Activated effector memory CD4-positive, alpha-beta T cell treated with Interleukin-2 at 50 U/mL for 16 hours (primary cell): ENCODE measurements around the gene CNPY1.

Experiments used
- DNase-seq: peaks from one replicate; pipeline ENCODE4 v3.0.0-alpha.2; 2020

The CNPY1 gene

GRCh38 chr7:155464948-155465739 is 81.2 kb downstream of the CNPY1 start:
- DNase-seq: no peak

GRCh38 chr7:155464183-155464582 is 82.2 kb downstream of the CNPY1 start:
- no peak for DNase-seq

DNA sequence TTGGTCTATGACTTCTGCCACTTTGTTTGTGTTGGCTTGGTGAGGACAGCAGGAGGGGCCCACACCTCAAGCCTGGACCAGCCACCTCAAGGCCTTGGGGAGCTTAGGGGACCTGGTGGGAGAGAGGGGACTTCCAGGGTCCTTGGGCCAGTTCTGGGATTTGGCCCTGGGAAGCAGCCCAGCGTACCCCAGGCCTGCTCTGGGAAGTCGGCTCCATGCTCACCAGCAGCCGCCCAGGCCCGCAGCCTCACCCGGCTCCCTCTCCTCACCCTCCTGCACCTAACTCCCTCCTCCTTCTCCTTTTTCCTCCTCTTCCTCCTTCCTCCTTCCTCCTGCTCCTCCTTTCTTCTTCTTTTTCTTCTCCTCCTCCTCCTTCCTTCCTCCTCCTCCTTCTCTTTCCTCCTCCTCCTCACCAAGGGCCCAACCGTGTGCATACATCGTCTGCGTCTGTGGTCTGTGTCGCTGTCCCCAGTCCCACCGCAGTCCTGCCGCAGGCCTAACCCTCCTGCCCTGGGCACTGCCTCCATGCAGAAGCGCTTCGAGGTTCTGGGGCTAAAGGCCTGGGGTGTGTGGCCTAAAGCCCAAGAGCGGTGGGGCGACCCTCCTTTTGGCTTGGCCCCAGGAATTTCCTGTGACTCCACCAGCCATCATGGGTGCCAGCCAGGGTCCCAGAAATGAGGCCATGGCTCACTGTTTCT is 83.1 kb downstream of the CNPY1 start:
- DNase-seq: no peak

DNA sequence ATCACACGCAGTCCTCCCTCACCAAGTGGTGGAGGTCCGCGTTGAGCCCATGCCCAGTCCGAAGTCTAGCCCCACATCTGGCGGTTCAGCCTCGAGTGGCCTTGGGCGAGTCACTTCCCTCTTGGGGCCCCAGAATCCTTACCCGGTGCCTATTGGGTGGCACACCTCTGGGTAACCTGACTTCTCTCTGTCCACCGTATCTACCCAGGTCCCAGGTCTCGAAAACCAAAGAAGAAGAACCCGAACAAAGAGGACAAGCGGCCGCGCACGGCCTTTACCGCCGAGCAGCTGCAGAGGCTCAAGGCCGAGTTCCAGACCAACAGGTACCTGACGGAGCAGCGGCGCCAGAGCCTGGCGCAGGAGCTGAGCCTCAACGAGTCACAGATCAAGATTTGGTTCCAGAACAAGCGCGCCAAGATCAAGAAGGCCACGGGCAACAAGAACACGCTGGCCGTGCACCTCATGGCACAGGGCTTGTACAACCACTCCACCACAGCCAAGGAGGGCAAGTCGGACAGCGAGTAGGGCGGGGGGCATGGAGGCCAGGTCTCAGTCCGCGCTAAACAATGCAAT is 84.1 kb downstream of the CNPY1 start:
- DNase-seq: no peak

DNA sequence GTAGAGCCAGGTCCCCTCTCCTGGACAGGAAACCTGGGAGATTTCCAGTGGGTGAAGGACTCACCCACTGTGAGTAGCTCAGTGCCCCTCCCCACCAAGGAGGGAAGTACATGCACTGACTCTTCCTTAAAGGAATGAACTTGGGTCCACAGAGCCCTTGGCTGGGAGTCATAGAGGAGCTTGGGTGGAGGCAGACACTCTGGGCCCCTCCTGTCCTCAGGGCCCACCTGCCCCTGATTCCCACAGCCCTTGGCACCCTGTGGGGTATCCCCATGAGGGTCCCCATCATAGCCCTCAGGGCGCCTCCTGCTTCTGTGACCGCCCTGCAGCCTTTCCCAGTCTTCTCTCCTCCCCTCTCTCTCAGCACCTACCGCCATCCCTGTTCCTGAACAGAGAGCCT is 84.7 kb downstream of the CNPY1 start:
- no peak for DNase-seq

DNA sequence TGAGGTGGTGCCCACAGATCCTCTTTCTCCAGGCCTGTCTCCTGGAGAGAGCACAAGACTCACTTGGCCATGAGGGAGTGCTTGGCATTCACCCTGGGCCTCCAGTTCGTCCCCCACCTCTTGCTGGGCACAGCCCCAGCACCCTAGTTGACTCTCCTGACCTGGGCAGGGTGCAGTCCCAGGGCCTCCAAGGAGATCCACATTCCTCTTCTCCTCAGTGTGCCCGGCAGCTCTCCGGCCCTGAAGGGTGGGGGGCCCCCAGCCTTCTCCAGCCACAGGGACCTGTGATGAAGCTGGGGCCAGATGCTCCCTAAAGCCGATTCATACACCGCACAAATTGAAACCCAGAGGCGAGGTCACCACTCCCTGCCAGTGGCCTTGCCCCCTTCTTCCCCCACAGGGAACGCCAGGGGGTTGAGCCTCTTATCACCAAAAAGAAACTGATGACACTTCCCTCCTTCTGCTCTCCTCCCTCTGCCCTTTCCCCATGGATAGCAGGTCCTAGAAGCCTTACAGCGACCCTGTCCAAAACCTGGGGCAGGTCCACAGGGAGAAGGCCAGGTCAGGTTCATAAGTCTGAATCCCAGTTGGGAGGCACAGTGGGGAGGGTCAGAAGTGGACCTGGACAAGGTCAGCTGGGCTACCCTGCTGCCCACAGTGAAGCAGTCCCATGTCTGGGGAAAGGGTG is 85.3 kb downstream of the CNPY1 start:
- no peak for DNase-seq

GRCh38 chr7:155459700-155460461 is 86.5 kb downstream of the CNPY1 start:
- DNase-seq: no peak

DNA sequence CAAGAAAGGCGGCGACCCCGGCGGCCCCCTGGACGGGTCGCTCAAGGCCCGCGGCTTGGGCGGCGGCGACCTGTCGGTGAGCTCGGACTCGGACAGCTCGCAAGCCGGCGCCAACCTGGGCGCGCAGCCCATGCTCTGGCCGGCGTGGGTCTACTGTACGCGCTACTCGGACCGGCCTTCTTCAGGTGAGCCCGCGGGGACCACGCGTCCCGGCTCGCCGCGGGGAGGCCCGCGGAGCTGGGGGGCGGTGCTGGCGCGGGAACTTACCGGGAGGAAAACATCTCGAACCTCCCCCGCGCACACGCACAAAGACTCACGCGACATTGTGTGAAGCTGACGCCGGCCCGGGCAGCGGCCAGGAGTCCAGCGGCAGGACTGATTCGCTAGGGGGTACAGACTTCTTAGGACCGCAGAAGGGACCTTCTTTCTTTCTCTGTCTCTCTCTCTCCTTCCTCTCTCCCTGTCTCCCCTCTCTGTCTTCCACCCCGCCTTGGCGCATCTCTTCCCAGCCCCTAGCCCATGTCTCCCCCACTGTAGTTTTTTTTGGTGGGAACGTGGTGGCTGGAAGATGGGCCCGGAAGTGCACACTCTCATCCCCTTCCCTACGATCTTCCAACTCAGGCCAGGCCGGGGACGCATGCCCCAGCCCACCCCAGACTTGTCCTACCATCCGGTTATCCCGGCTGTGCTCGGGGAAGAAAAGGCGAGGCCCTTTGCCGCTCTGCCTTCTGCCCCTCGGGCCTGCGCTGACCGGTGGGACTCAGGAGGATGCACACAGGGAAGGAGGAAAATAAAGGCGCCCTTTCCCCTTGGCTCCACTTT is 87.3 kb downstream of the CNPY1 start:
- DNase-seq: no peak

- no peak for DNase-seq
Observed at GRCh38 chr7:155458111-155458877, 88.1 kb downstream of the CNPY1 start, which contains the start of gene EN2. Gene EN2, plus strand, starts transcription at chr7:155458129. Its CDS starts 249 bp downstream, at chr7:155458378.

DNA sequence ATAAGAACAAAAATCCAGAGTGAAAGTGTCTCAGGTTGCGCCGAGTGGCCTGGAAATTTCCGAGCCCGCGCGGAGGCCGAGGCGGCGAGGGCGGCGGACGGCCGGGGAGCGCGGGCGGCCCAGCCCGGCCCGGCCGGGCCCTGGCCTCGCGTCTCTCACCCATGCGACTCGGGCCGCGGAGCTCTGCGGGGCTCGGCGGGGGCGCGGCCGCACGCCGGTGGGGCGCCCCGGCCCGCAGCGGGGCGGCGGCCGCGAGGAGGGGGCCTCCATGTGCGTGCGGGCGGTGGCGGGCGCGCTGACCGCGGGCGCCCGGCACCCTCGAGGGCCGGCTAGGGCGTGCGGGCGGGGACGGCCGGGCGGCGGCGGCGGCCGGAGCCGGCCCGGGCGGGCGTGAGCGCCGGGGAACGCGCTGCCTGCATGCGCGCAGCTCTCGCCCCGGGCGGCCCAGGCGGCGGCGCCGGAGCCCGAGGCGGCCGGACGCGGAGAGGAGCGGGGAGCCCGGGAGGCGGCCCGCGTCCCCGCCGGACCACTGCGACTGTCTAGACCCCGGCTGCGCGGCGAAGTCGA is 88.7 kb downstream of the CNPY1 start:
- no peak for DNase-seq

DNA sequence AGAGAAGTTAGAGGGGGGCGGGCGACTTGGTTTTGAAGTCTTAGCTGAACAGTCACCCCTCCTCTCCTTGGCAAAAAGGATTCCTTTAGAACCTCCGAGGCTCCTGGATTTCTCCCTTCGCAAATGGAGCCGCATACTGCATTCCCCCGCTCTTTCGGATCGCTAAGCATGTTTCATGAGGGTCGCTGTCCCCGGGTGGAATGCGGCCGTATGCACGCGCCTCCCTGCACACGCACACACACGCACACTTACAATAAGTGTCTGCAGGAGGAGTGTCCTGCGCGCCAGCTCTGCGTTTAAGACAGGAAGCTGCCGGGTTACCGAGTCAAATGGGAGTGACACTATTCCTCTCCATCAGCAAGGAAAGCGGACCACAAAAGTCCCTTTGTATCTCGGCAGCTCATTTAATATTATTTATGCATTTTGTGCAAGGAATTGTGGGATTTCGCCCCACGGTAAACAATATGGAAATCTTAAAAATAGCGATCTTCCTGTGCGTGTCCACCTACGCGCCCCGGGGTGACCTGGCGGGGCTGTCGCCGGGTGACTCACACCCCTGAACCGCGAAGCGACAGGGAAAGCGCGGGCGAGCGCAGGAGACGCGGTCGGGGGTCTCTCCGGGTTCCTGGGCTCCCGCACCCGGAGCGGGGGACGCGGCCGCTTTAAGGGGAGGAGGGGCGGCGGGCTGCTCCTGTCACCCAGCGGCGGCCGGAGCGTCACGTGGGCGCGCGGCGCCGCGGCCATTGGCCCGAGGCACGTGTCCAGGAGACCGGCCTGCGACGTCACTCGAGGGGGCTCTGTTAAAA is 89.4 kb downstream of the CNPY1 start:
- no peak for DNase-seq

DNA sequence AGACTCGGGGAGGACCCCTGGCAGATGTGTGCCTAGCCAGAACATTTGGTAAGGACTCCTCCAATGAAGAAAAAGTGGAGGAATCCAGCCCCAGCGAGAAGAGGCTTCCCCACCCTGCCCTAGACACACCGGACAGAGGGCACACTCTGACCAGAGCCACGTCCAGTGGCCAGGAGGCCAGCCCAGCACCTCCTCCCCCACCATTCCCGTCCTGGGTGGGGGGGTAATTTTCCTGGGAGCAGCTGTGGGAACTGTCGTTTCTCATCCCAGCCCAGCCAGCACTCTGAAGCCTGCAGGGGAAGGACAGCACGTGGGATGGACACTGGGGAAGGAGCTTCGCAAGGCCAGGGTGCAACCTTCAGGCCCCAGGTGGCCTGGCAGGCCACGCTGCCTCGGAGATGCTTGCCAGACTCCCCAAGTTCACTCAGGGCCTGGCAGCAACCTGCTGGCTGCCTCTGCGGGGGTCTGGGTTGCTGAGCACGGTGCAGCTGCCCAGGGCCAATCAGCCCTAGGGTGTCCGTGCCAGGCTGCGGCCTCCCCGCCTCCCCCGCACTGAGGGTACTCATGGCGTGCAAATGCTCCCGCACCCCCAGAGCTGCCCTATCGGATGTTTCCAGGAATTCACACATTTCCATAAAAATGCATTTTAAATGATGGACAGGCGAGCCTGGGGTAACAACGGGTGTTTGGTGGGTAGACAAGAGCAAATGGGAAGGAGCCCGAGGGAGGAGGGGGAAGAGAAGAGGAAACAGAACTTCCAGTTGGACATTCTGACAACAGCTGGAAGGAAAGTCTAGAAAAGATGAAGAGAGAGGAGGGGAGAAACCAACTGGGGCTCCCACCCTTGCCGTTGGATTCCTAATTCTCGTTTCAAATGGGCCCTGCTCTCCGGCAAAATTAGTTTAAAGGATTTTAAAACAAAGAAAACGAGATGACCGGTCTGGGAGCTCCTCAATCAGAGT is 90.3 kb downstream of the CNPY1 start:
- no peak for DNase-seq

DNA sequence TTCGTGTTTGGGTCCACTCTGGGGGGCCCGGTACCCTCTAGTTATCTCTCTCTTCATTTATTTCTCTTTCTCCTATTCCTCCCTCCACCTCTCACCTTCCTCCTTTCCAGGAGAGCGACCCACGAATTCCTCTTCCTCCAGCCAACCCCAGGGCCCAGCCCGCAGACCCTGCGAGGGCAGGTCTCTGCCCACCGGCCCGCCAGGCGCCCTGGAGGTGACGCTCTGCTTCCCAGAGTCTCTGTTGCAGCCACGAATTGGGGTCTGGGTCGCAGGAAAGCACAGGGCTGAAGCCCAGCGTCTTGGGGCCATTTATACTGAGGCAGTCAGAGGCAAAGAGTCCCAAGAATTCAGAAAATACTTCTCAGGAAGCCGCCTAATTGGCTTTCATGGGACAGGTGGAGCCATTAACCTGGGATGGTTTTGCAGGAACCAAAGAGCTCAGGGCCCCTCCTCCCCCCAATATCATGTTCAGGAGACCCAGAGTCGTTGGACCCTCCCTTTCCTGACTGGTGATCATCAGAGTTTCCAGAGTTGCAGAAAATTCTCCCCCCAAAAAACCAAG is 91.1 kb downstream of the CNPY1 start:
- no peak for DNase-seq

GRCh38 chr7:155454183-155455112 is 91.9 kb downstream of the CNPY1 start:
- no peak for DNase-seq

DNA sequence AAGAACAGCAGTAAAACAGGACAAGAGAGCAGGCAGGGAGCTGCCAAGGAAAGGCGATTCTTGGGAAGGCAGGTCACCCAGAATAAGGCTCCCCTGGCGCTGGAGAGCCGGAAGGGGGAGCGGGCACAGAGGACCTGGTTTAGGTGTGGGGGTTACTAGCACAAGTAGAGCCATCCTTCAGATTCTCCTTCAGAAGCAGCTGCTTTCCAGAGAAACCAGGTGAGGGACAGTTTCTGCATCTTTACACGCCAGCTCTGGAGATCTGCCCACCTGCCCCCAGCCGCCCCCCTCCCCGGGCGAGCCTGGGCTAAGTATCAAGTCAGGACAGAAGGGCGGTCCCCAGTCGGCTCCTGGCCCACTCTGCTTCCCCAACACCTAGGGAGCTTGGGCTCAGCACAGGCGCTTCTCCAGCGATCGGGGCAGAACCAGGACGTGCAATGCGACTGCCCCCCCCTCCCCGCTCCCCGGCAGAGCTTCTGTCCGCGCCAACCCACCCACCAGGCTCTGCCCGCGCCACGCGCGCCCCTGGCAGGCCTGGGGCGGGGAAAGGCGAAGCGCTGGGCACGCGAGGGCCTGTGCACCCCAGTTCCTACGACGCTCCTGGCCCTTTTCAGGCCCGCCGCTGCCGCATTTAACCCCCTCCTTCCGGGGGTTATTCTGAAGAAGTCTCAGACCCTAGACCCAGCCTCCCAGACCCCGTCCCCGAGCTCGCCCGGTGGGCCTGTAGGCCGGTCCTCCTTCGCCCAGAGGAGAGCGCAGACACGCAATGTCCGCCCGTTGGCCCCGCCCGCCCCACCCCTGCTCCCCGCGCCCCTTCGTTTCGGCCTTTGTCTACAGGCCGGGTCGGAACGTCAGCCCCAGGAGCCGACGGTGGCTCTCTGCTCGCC is 92.8 kb downstream of the CNPY1 start:
- DNase-seq: no peak
